Activated naive CD4-positive, alpha-beta T cell treated with anti-CD3 and anti-CD28 coated beads, Interleukin-2, amount 10 ng/mL, durations not matched to agents 7 days and 5 days (primary cell): ENCODE results near the gene SPATA22.
A peak's percentile ranks its signal among the peaks of the same experiment; 100 is the strongest.
"Not testable (repeated sequence)": the region's sequence is repeated elsewhere in the genome, so short reads cannot be mapped to it uniquely, and the experiment has no call there.

Source experiments
- CTCF ChIA-PET: fragments of 350-600 bp; sonication (Branson Sonifier 250); formaldehyde crosslinking; loops from one replicate; lab custom pipeline; 2021; ENCODE audit warnings: antibody characterized with exemption; lab: Charles Lee
- DNase-seq: peaks from one replicate; pipeline ENCODE4 v3.0.0-alpha.2; 2020
- H3K27ac Mint-ChIP-seq: one replicate; pipeline ENCODE4 v1.8.0; 2021; ENCODE audit warnings: mild to moderate bottlenecking, moderate library complexity, mixed read lengths
- H3K27me3 Mint-ChIP-seq: one replicate; pipeline ENCODE4 v1.8.0; 2021; ENCODE audit warnings: mild to moderate bottlenecking, mixed read lengths
- H3K36me3 Mint-ChIP-seq: one replicate; pipeline ENCODE4 v1.8.0; 2021; ENCODE audit warnings: mixed read lengths
- H3K4me1 Mint-ChIP-seq: one replicate; pipeline ENCODE4 v1.8.0; 2021; ENCODE audit warnings: mixed read lengths
- H3K4me3 Mint-ChIP-seq: one replicate; pipeline ENCODE4 v1.8.0; 2021; ENCODE audit warnings: mild to moderate bottlenecking, moderate library complexity, mixed read lengths
- H3K9me3 Mint-ChIP-seq: one replicate; pipeline ENCODE4 v1.8.0; 2021; ENCODE audit warnings: mixed read lengths

SPATA22 gene

DNA sequence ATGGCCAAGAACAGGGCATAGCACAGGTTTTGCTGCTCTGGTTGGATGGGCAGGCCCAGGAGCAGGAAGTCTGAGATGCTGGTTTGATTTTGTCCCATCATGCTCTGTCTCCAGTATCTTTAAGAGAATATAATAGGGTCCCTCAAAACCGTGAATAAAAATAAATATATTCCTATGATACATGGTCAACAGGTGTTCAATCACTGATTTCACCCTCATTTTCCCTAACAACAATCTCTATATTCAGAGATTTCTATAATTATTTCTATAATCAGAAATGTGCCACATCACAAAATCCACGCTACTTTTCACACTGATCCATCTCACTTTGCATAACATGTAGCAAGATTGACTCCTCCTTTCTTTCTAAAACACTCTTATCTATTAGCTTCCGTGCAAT lies 37.9 kb downstream of the SPATA22 start, which contains the start of gene OR1E2:
Gene OR1E2, minus strand, starts transcription at position 101 of the 400 bp plus-strand sequence. Its CDS starts 0 bp downstream, at position 101.
- DNase-seq = no peak
- Mint-ChIP-seq H3K4me3 (no peak within 1 kb of the TSS), H3K4me1 (no peaks in the 10 kb centered on the region), H3K9me3 (no peaks in the 10 kb centered on the region), H3K27ac (no peak within 1 kb of the TSS), H3K36me3 (no peaks in the 10 kb centered on the region), H3K27me3 (no peaks in the 10 kb centered on the region)
- CTCF ChIA-PET = no interaction called here

DNA sequence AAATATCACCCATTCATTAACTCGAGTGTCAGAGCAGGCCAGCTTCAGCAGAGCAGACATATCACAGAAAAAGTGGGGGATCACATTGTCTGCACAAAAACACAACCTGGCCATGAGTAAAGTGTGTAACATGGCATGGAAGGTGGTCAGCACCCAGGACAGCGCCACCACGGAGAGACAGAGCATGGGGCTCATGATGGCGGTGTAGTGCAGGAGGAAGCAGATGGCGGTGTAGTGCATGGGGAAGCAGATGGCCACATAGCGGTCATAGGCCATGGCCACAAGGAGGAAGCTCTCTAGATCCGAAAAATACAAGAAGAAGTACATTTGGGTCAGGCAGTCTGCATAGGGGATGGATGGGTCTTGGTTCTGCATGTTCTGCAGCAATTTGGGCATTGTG lies 38.4 kb downstream of the SPATA22 start:
- H3K4me3 Mint-ChIP-seq, CTCF ChIA-PET, H3K27ac Mint-ChIP-seq, H3K9me3 Mint-ChIP-seq, H3K4me1 Mint-ChIP-seq, H3K27me3 Mint-ChIP-seq, H3K36me3 Mint-ChIP-seq: not testable (repeated sequence)
- DNase-seq = peak; percentile 48

DNA sequence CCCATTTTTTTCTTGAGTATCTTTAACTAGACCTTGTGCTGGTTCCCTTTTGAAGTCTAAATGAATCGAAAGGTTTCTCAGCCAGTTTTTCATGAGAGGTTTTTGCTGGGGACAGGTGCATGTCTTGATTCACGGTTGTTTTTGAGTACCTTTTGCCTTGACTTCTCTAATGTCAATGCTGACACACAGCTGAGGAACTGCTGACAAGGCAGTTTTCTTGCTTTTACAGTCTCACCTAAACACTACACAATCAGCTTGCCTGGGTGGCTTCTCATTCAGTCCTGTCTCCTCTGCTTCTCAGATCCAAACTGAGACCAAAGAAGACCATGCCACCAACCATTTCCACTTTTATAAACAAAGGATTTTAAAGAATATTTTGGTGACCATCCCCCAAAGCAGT lies 53.4 kb downstream of the SPATA22 start:
- DNase-seq = no peak
- CTCF ChIA-PET = no interaction called here
- Mint-ChIP-seq H3K9me3 (no peaks in the 10 kb centered on the region), H3K4me3 (no peak overlapping the region), H3K27me3 (peaks cover 10% of the 10 kb centered on the region), H3K27ac (no peak overlapping the region), H3K4me1 (no peaks in the 10 kb centered on the region), H3K36me3 (no peaks in the 10 kb centered on the region)

DNA sequence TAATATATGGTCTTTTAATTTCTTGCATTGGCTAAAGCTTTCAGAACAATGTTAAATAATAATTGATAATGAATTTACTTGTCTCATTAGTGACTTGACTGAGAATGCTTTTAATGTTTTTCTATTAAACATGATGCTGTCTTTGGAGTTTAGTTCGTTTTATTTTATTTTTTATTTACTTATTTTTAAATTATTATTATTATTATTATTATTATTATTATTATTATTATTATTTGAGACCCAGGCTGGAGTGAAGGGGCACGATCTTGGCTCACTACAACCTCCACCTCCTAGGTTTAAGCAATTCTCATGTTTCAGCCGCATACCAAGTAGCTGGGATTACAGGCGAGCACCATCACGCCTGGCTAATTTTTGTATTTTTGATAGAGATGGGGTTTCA lies 56.0 kb downstream of the SPATA22 start:
- Mint-ChIP-seq H3K27me3 (peaks cover 16% of the 10 kb centered on the region), H3K4me3 (no peak overlapping the region), H3K27ac (no peak overlapping the region), H3K9me3 (no peaks in the 10 kb centered on the region), H3K36me3 (no peaks in the 10 kb centered on the region), H3K4me1 (peaks cover 2% of the 10 kb centered on the region)
- CTCF ChIA-PET = no interaction called here
- DNase-seq = no peak

DNA sequence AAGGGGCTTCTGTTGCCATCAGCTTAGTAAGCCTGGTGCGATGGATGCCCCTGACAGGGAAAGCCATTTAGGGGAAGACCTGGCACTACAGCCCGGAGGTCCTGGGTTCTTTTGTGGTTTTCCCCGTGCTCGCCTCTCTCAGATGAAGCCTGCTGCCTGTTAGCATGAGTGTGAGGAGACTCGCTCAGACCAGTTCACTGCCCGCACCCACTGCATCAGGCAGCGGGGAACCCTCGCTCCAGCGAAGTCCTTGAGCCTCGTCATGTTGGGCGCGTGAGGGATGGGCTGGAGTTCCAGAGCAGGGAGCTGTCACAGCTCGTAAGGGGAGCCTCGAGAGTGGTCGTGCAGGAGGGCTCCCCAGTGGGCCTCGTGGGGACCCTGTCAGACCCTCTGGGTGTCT lies 59.4 kb downstream of the SPATA22 start:
- H3K4me3 Mint-ChIP-seq, H3K4me1 Mint-ChIP-seq, DNase-seq, H3K27ac Mint-ChIP-seq, H3K36me3 Mint-ChIP-seq, CTCF ChIA-PET: not testable (repeated sequence)
- H3K9me3 Mint-ChIP-seq = peaks cover 15% of the 10 kb centered on the region
- H3K27me3 Mint-ChIP-seq = peaks cover 14% of the 10 kb centered on the region

DNA sequence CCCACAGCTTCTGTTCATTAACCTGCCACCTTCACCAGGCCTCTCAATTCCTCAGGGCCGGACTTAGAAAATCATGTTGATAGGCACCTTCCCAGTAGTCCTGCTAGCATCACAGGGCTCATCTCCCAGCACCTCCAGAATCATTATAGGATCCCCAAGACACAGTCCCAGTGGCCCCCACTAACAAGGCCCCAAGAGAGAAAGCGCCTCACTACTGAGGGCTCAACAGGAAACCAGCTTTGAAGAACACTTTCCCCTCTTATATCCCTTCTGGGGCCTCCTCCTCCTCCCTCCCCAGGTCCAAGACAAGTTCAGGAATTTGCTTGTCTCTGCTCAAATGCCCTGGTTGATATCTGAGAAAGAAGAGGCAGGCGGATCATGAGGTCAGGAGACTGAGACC lies 60.5 kb downstream of the SPATA22 start, which contains the start of gene OR3A3:
Gene OR3A3, plus strand, starts transcription at position 301 of the 400 bp plus-strand sequence.
- Mint-ChIP-seq H3K9me3 (peaks cover 15% of the 10 kb centered on the region), H3K4me3 (no peak within 1 kb of the TSS), H3K36me3 (no peaks in the 10 kb centered on the region), H3K27ac (no peak within 1 kb of the TSS), H3K4me1 (peaks cover 2% of the 10 kb centered on the region), H3K27me3 (peaks cover 14% of the 10 kb centered on the region)
- DNase-seq = no peak
- CTCF ChIA-PET = no interaction called here

DNA sequence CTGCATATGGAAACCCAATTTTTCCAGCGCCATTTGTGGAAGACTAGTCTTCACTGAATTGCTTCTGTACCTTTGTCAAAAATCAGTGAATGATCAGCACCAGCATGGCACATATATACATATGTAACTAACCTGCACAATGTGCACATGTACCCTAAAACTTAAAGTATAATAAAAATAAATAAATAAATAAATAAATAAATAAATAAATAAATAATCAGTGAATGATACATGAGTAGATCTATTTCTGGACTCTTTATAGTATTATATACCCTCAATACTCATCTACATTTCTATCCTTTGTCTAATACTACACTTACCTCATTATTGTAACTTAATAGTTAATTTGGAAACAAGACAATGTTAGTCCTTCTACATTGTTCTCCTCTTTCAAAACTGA lies 67.8 kb downstream of the SPATA22 start:
- DNase-seq, H3K4me3 Mint-ChIP-seq, CTCF ChIA-PET, H3K36me3 Mint-ChIP-seq, H3K4me1 Mint-ChIP-seq, H3K27me3 Mint-ChIP-seq, H3K27ac Mint-ChIP-seq: not testable (repeated sequence)
- peaks cover 14% of the 10 kb centered on the region for H3K9me3 Mint-ChIP-seq

DNA sequence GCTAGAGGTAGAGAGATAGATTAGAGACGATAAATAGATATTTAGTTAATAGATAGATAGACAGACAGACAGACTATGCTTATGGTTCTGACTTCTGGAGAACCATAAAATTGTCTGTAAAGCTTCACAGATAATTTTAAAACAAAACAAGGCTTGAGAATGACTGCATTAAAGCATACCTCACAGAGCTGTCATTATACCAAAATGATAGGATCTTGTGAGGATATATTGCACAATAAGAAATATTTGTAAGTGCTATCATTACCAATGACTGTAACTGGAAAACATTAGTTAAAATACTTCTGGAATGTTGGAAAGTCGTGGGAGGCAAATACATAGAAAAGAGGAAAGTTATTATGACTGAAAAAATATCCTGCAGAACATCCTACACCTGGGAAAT lies 69.8 kb downstream of the SPATA22 start:
- DNase-seq = no peak

DNA sequence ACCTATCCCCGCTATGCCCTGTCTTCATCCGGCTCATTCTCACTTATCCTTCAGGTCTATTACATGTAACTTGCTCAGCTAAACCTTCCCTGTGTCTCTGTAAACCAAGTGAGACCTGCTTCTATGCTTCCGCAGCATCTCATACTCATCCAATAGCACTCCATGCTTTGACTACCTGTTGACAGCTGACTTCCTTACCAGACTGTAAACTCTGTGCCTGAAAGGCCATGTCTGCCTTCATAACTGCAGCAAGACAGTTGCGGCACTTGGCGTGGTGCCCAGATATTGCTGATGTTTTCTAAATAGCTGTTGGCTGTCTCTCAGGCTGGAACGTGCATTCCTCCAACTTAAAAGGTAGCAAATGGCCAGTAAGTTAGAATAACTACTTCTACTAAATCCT lies 71.6 kb downstream of the SPATA22 start:
- CTCF ChIA-PET = no interaction called here
- DNase-seq = no peak
- H3K27ac Mint-ChIP-seq = no peak overlapping the region
- H3K4me3 Mint-ChIP-seq = no peak overlapping the region
- H3K27me3 Mint-ChIP-seq = no peaks in the 10 kb centered on the region
- no peaks in the 10 kb centered on the region for H3K9me3 Mint-ChIP-seq
- no peaks in the 10 kb centered on the region for H3K36me3 Mint-ChIP-seq
- no peaks in the 10 kb centered on the region for H3K4me1 Mint-ChIP-seq

More for the DNA sequence above, 69.8 kb downstream of the SPATA22 start:
- H3K27ac Mint-ChIP-seq = no peak overlapping the region
- no peaks in the 10 kb centered on the region for H3K9me3 Mint-ChIP-seq
- no peaks in the 10 kb centered on the region for H3K27me3 Mint-ChIP-seq
- no peaks in the 10 kb centered on the region for H3K36me3 Mint-ChIP-seq
- H3K4me1 Mint-ChIP-seq = no peaks in the 10 kb centered on the region
- CTCF ChIA-PET = no interaction called here
- H3K4me3 Mint-ChIP-seq = no peak overlapping the region

DNA sequence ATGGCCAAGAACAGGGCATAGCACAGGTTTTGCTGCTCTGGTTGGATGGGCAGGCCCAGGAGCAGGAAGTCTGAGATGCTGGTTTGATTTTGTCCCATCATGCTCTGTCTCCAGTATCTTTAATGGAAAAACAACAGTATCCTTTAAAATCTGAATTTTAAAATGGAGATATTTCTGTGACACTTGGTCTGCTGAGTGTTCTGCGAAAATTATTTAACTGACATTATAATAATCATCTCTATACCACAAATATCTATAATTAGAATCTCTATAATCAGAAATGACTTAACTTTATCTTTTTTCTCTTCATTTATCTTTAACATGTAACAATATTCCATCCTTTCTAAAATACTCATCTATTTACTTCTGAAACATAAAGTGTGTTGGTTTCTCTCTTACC lies 73.3 kb downstream of the SPATA22 start, which contains the start of gene OR1E1:
Gene OR1E1, minus strand, starts transcription at position 101 of the 400 bp plus-strand sequence. Its CDS starts 0 bp downstream, at position 101.
- no peaks in the 10 kb centered on the region for H3K27me3 Mint-ChIP-seq
- no peaks in the 10 kb centered on the region for H3K36me3 Mint-ChIP-seq
- H3K27ac Mint-ChIP-seq = no peak within 1 kb of the TSS
- DNase-seq = no peak
- CTCF ChIA-PET = no interaction called here
- H3K9me3 Mint-ChIP-seq = no peaks in the 10 kb centered on the region
- no peak within 1 kb of the TSS for H3K4me3 Mint-ChIP-seq
- H3K4me1 Mint-ChIP-seq = no peaks in the 10 kb centered on the region

DNA sequence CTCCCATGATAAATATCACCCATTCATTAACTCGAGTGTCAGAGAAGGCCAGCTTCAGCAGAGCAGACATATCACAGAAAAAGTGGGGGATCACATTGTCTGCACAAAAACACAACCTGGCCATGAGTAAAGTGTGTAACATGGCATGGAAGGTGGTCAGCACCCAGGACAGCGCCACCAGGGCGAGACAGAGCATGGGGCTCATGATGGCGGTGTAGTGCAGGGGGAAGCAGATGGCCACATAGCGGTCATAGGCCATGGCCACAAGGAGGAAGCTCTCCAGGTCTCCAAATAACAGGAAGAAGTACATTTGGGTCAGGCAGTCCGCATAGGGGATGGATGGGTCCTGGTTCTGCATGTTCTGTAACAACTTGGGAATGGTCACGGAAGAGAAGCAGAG lies 73.8 kb downstream of the SPATA22 start:
- DNase-seq = peak; percentile 25
- H3K27ac Mint-ChIP-seq, CTCF ChIA-PET, H3K4me1 Mint-ChIP-seq, H3K4me3 Mint-ChIP-seq, H3K36me3 Mint-ChIP-seq, H3K27me3 Mint-ChIP-seq, H3K9me3 Mint-ChIP-seq: not testable (repeated sequence)
